SK-N-MC (cell line): ENCODE results near the gene BRINP3.

Experiments used
- EZH2 ChIP-seq: fragments of 200-600 bp; sonication (generic); IDR thresholded peaks from one replicate; pipeline ENCODE4 v1.6.1; 2017; ENCODE audit warnings: antibody characterized with exemption
- POLR2AphosphoS5 ChIP-seq: IDR thresholded peaks from 2 replicates; pipeline ENCODE4 v1.6.1; 2012; ENCODE audit warnings: mild to moderate bottlenecking, low read depth, low read length, borderline replicate concordance

GRCh38 chr1:190367200-190367599 is 110.5 kb downstream of the BRINP3 start:
- TF ChIP-seq POLR2AphosphoS5 (no peak), EZH2 (no peak)
